Kidney (tissue), 14 donors: Measurements from ENCODE around the gene DCAF12. TPM values are rescaled to one million over a fixed set of nuclear protein-coding genes. Genes with fewer than 3 reads are reported as not detected.
A peak's percentile ranks its signal among the peaks of the same experiment; 100 is the strongest.

Source experiments
- DNase-seq, 5 donors: peaks; one replicate each; pipeline ENCODE4 v3.0.0-alpha.2; 2013 to 2020
- FAIRE-seq: peaks from 2 replicates; lab custom pipeline; 2012; peaks lifted over from hg19 to GRCh38; lab: Jason Lieb, UNC
- H3K27ac ChIP-seq, 2 donors: one replicate each; pipeline ENCODE4 v1.7.0; 2013; ENCODE audit warnings: low read depth in 2 of 2, low read length in 2 of 2, inconsistent platforms in 1 of 2
- H3K27me3 ChIP-seq: one replicate; pipeline ENCODE4 v1.7.1; 2013; ENCODE audit warnings: low read length, inconsistent platforms; ENCODE audit not compliant: control insufficient read depth, insufficient read depth
- H3K36me3 ChIP-seq, 3 donors: one replicate each; pipeline versions ENCODE4 v1.7.0 to v1.7.1; 2013; ENCODE audit warnings: low read length in 3 of 3, control low read depth in 1 of 3, inconsistent platforms in 1 of 3; ENCODE audit not compliant: insufficient read depth in 3 of 3, control insufficient read depth in 2 of 3
- H3K4me1 ChIP-seq, 3 donors: one replicate each; pipeline versions ENCODE4 v1.7.0 to v1.7.1; 2013; ENCODE audit warnings: low read length in 3 of 3, inconsistent platforms in 1 of 3, low read depth in 1 of 3; ENCODE audit not compliant: control insufficient read depth in 2 of 3, insufficient read depth in 2 of 3
- H3K4me3 ChIP-seq, 3 donors: one replicate each; pipeline versions ENCODE4 v1.7.0 to v1.8.1; 2013; ENCODE audit warnings: low read length in 3 of 3, control low read depth in 1 of 3, inconsistent platforms in 1 of 3
- H3K9ac ChIP-seq, 3 donors: one replicate each; pipeline versions ENCODE4 v1.7.0 to v1.7.1; 2013; ENCODE audit warnings: low read length in 3 of 3, control low read depth in 1 of 3, inconsistent platforms in 1 of 3
- H3K9me3 ChIP-seq, 3 donors: one replicate each; pipeline versions ENCODE4 v1.7.0 to v1.7.1; 2013; ENCODE audit warnings: low read length in 3 of 3, control low read depth in 1 of 3, inconsistent platforms in 1 of 3; ENCODE audit not compliant: control insufficient read depth in 2 of 3, insufficient read depth in 1 of 3
- CTCF ChIP-seq: IDR thresholded peaks from 3 replicates; pipeline ENCODE4 v1.5.1; 2012; ENCODE audit warnings: mild to moderate bottlenecking, moderate library complexity, borderline replicate concordance; ENCODE audit not compliant: insufficient read depth; ENCODE audit errors: extremely low read depth
- intact Hi-C: fragments of 100-400 bp; cut with DNase I; formaldehyde crosslinking; loops from one replicate; pipeline ENCODE4 v1.11.1; 2022
- polyA plus RNA-seq: library from polyadenylated mRNA; stranded (reverse); fragments of 350-450 nt; fragmentation: Illumina TruSeq; extraction: RNeasy Lipid Tissue Mini Kit (QIAGEN cat#74804); gene quantifications from one replicate; pipeline ENCODE4 v1.2.3, GENCODE V29; 2014; ENCODE audit warnings: low read depth, low replicate concordance; ENCODE audit not compliant: insufficient read depth
- total RNA-seq: library from RNA; stranded (reverse); fragmentation: NEBNext Ultra II Directional; extraction: Animal tissue kit (Norgen Biotek cat#: 25700); gene quantifications from one replicate; pipeline ENCODE4 v1.2.1, GENCODE V29; 2021
- donor health status: control.
- donor health status: control.
- donor health status: control.
- donor health status: control.
- donor health status: control.
- donor health status: DM: yes; HTN: yes; CAD: no.
- donor health status: Normal renal cell carcinoma (clear cell type).

The DCAF12 gene
- total and polyA plus RNA-seq, 2 donors from 2014 or later, result 11.8 to 33.0 TPM

GRCh38 chr9:34048727-34049629, 77.5 kb downstream of the DCAF12 start, which contains the start of gene UBAP2:
TSS of gene UBAP2 (minus strand) at chr9:34048887. CDS start at chr9:34017148, 31,739 bp downstream.
- intact Hi-C loops, result no loop called here
- peak; percentile 6 for TF ChIP-seq CTCF
- Histone ChIP-seq H3K4me3 (peak within 1 kb of the TSS; percentile 93 to 99 (median 95)), H3K4me1 (peaks cover 7 to 18% (median 14%) of the 10 kb centered on the region in 3 donors), H3K27ac (peak within 1 kb of the TSS; percentile 97), H3K36me3 (no peaks in the 10 kb centered on the region), H3K9ac (peak within 1 kb of the TSS; percentile 55 to 99 (median 93)), H3K9me3 (no peaks in the 10 kb centered on the region), H3K27me3 (no peaks in the 10 kb centered on the region)
- FAIRE-seq (no peak), DNase-seq (peak; percentile 98 to 100 (median 99))

- peak in 3 of 5 donors; percentile 48 to 87 (median 53) for DNase-seq
- Histone ChIP-seq H3K4me3 (peak overlapping the region; percentile 93 to 99 (median 95)), H3K9me3 (no peaks in the 10 kb centered on the region), H3K36me3 (no peaks in the 10 kb centered on the region), H3K27ac (peak overlapping the region; percentile 97), H3K4me1 (peaks cover 7 to 18% (median 14%) of the 10 kb centered on the region in 3 donors), H3K27me3 (no peaks in the 10 kb centered on the region), H3K9ac (peak overlapping the region; percentile 35 to 99 (median 93))
- no peak for FAIRE-seq
- no peak for TF ChIP-seq CTCF
- intact Hi-C loops, result no loop called here
Measured at GRCh38 chr9:34047864-34048726, 78.4 kb downstream of the DCAF12 start.

- Histone ChIP-seq H3K4me1 (peaks cover 7 to 18% (median 14%) of the 10 kb centered on the region in 3 donors), H3K27ac (no peak overlapping the region), H3K4me3 (peak overlapping the region in 2 of 3 donors; percentile 21 to 93), H3K27me3 (no peaks in the 10 kb centered on the region), H3K36me3 (no peaks in the 10 kb centered on the region), H3K9me3 (no peaks in the 10 kb centered on the region), H3K9ac (peak overlapping the region in 1 of 3 donors; percentile 8)
- DNase-seq, result peak in 1 of 5 donors; percentile 15
- intact Hi-C loops, result no loop called here
- no peak for FAIRE-seq
- TF ChIP-seq CTCF, result no peak
Measured at GRCh38 chr9:34046784-34047379, 79.6 kb downstream of the DCAF12 start.
